ENCODE data around the gene ZNF784. TPM values are rescaled to one million over a fixed set of nuclear protein-coding genes. Genes with fewer than 3 reads are reported as not detected.

The ZNF784 gene
- total and polyA plus RNA-seq, 2 donors (not counting 3 experiments of a cell fraction or from before 2014, with no cell fraction given) = 4.9 TPM

Other genes with a start within 250 kb of the ZNF784 start
- not detected in 2 replicates for gene TMEM190, start 247.7 kb downstream of the ZNF784 start, total RNA-seq
- gene TMEM190, start 247.7 kb downstream of the ZNF784 start, polyA plus RNA-seq = not detected in 2 replicates
- 0.35 TPM in 1 of 2 replicates, not detected in the other for gene TMEM238, start 240.3 kb downstream of the ZNF784 start, total RNA-seq
- 0.18 TPM in 1 of 2 replicates, not detected in the other for gene TMEM238, start 240.3 kb downstream of the ZNF784 start, polyA plus RNA-seq
- gene RPL28, start 238.6 kb downstream of the ZNF784 start, total RNA-seq = 1,738 and 1,872 TPM in 2 replicates
- gene RPL28, start 238.6 kb downstream of the ZNF784 start, polyA plus RNA-seq = 3,435 and 4,297 TPM in 2 replicates
- gene UBE2S, start 216.8 kb downstream of the ZNF784 start, total RNA-seq = 244 and 257 TPM in 2 replicates
- 176 and 183 TPM in 2 replicates for gene UBE2S, start 216.8 kb downstream of the ZNF784 start, polyA plus RNA-seq
- gene SHISA7, start 181.3 kb downstream of the ZNF784 start, total RNA-seq = not detected in 2 replicates
- not detected in 2 replicates for gene SHISA7, start 181.3 kb downstream of the ZNF784 start, polyA plus RNA-seq
- 43.6 and 49.3 TPM in 2 replicates for gene ISOC2, start 162.9 kb downstream of the ZNF784 start, total RNA-seq
- gene ISOC2, start 162.9 kb downstream of the ZNF784 start, polyA plus RNA-seq = 68.7 and 96.5 TPM in 2 replicates
- not detected in 2 replicates for gene C19orf85, start 159.8 kb downstream of the ZNF784 start, total RNA-seq
- gene C19orf85, start 159.8 kb downstream of the ZNF784 start, polyA plus RNA-seq = not detected in 2 replicates
- 9.0 and 10.4 TPM in 2 replicates for gene ZNF628, start 147.9 kb downstream of the ZNF784 start, total RNA-seq
- gene ZNF628, start 147.9 kb downstream of the ZNF784 start, polyA plus RNA-seq = 2.0 and 2.5 TPM in 2 replicates
- gene NAT14, start 139.4 kb downstream of the ZNF784 start, total RNA-seq = 34.4 and 44.7 TPM in 2 replicates
- 39.1 and 42.6 TPM in 2 replicates for gene NAT14, start 139.4 kb downstream of the ZNF784 start, polyA plus RNA-seq
- 1.0 and 1.3 TPM in 2 replicates for gene SSC5D, start 136.1 kb downstream of the ZNF784 start, total RNA-seq
- 0.47 and 0.49 TPM in 2 replicates for gene SSC5D, start 136.1 kb downstream of the ZNF784 start, polyA plus RNA-seq
- gene SBK2, start 87.4 kb downstream of the ZNF784 start, total RNA-seq = not detected in 2 replicates
- gene SBK2, start 87.4 kb downstream of the ZNF784 start, polyA plus RNA-seq = not detected in 2 replicates
- gene SBK3, start 79.0 kb downstream of the ZNF784 start, total RNA-seq = 0.25 and 0.62 TPM in 2 replicates
- gene SBK3, start 79.0 kb downstream of the ZNF784 start, polyA plus RNA-seq = 0.18 and 0.19 TPM in 2 replicates
- gene ZNF579, start 43.7 kb downstream of the ZNF784 start, total RNA-seq = 15.7 and 15.9 TPM in 2 replicates
- 9.9 and 11.6 TPM in 2 replicates for gene ZNF579, start 43.7 kb downstream of the ZNF784 start, polyA plus RNA-seq
- 14.7 and 15.6 TPM in 2 replicates for gene FIZ1, start 25.0 kb downstream of the ZNF784 start, total RNA-seq
- gene FIZ1, start 25.0 kb downstream of the ZNF784 start, polyA plus RNA-seq = 6.6 and 7.0 TPM in 2 replicates
- 14.2 and 15.2 TPM in 2 replicates for gene ZNF524, start 24.3 kb downstream of the ZNF784 start, total RNA-seq
- 15.4 and 22.5 TPM in 2 replicates for gene ZNF524, start 24.3 kb downstream of the ZNF784 start, polyA plus RNA-seq
- gene ZNF865, start 18.9 kb downstream of the ZNF784 start, total RNA-seq = 10.1 and 11.4 TPM in 2 replicates
- 4.0 and 5.2 TPM in 2 replicates for gene ZNF865, start 18.9 kb downstream of the ZNF784 start, polyA plus RNA-seq
- gene ZNF580, start 16.4 kb upstream of the ZNF784 start, total RNA-seq = 32.5 and 41.1 TPM in 2 replicates
- gene ZNF580, start 16.4 kb upstream of the ZNF784 start, polyA plus RNA-seq = 13.7 and 16.9 TPM in 2 replicates
- 27.8 and 31.4 TPM in 2 replicates for gene ZNF581, start 19.1 kb upstream of the ZNF784 start, total RNA-seq
- gene ZNF581, start 19.1 kb upstream of the ZNF784 start, polyA plus RNA-seq = 32.3 and 37.0 TPM in 2 replicates
- gene CCDC106, start 23.6 kb upstream of the ZNF784 start, total RNA-seq = 11.8 and 13.2 TPM in 2 replicates
- gene CCDC106, start 23.6 kb upstream of the ZNF784 start, polyA plus RNA-seq = 12.0 and 17.8 TPM in 2 replicates
- 246 and 259 TPM in 2 replicates for gene U2AF2, start 30.5 kb upstream of the ZNF784 start, total RNA-seq
- 173 and 183 TPM in 2 replicates for gene U2AF2, start 30.5 kb upstream of the ZNF784 start, polyA plus RNA-seq
- gene EPN1, start 50.7 kb upstream of the ZNF784 start, total RNA-seq = 133 and 138 TPM in 2 replicates
- 76.9 and 87.2 TPM in 2 replicates for gene EPN1, start 50.7 kb upstream of the ZNF784 start, polyA plus RNA-seq
- gene NLRP9, start 113.8 kb upstream of the ZNF784 start, total RNA-seq = not detected in 2 replicates
- not detected in 2 replicates for gene NLRP9, start 113.8 kb upstream of the ZNF784 start, polyA plus RNA-seq
- not detected in 2 replicates for gene RFPL4A, start 134.5 kb upstream of the ZNF784 start, total RNA-seq
- not detected in 2 replicates for gene RFPL4A, start 134.5 kb upstream of the ZNF784 start, polyA plus RNA-seq
- gene RFPL4AL1, start 144.6 kb upstream of the ZNF784 start, total RNA-seq = not detected in 2 replicates
- not detected in 2 replicates for gene RFPL4AL1, start 144.6 kb upstream of the ZNF784 start, polyA plus RNA-seq
- not detected in 2 replicates for gene NLRP11, start 207.4 kb upstream of the ZNF784 start, total RNA-seq
- gene NLRP11, start 207.4 kb upstream of the ZNF784 start, polyA plus RNA-seq = not detected in 2 replicates
- gene NLRP4, start 212.0 kb upstream of the ZNF784 start, total RNA-seq = not detected in 2 replicates
- not detected in 2 replicates for gene NLRP4, start 212.0 kb upstream of the ZNF784 start, polyA plus RNA-seq

All from endothelial cell of umbilical vein (primary cell).